Fibroblast of lung (primary cell): ENCODE measurements around the gene COX4I1. TPM values are rescaled to one million over a fixed set of nuclear protein-coding genes. Genes with fewer than 3 reads are reported as not detected.

Experiments
- DNase-seq, 2 donors: peaks; one replicate each; pipeline versions ENCODE4 v3.0.0 to v3.0.0-alpha.2; 2010; ENCODE audit warnings: low read depth in 2 of 2
- H2AFZ ChIP-seq: 2 replicates; pipeline ENCODE4 v1.5.1; 2012; ENCODE audit warnings: low read length, control low read depth, inconsistent platforms
- H3K27ac ChIP-seq: 2 replicates; pipeline ENCODE4 v1.5.1; 2011; ENCODE audit warnings: low read length, control low read depth; ENCODE audit not compliant: insufficient read depth
- H3K27me3 ChIP-seq: 2 replicates; pipeline ENCODE4 v1.5.1; 2011; ENCODE audit warnings: mild to moderate bottlenecking, low read length; ENCODE audit not compliant: control insufficient read depth, insufficient read depth
- H3K36me3 ChIP-seq: 2 replicates; pipeline ENCODE4 v1.5.1; 2011; ENCODE audit warnings: low read length; ENCODE audit not compliant: control insufficient read depth, insufficient read depth
- H3K4me1 ChIP-seq: 2 replicates; pipeline ENCODE4 v1.5.1; 2011; ENCODE audit warnings: low read length; ENCODE audit not compliant: control insufficient read depth, insufficient read depth; ENCODE audit errors: extremely low read depth
- H3K4me2 ChIP-seq: 2 replicates; pipeline ENCODE4 v1.5.1; 2011; ENCODE audit warnings: low read length, control low read depth; ENCODE audit not compliant: insufficient read depth; ENCODE audit errors: extremely low read depth
- H3K4me3 ChIP-seq, 4 experiments: fragments of 200-600 bp in 1 of 4; sonication (generic) in 1 of 4; replicated peaks in 1 of 4; 2 replicates each; pipeline ENCODE4 v1.5.1; 2011 to 2016; ENCODE audit warnings: low read length in 4 of 4, low read depth in 3 of 4, mild to moderate bottlenecking in 3 of 4, control low read depth in 2 of 4, inconsistent platforms in 1 of 4, mixed read lengths in 1 of 4; ENCODE audit not compliant: insufficient read depth in 1 of 4; ENCODE audit errors: control extremely low read depth in 1 of 4
- H3K79me2 ChIP-seq: 2 replicates; pipeline ENCODE4 v1.5.1; 2012; ENCODE audit warnings: mild to moderate bottlenecking, low read length, inconsistent platforms; ENCODE audit not compliant: control insufficient read depth, insufficient read depth
- H3K9ac ChIP-seq: 2 replicates; pipeline ENCODE4 v1.5.1; 2011; ENCODE audit warnings: mild to moderate bottlenecking, low read length, control low read depth; ENCODE audit not compliant: insufficient read depth
- H3K9me3 ChIP-seq: 2 replicates; pipeline ENCODE4 v1.5.1; 2012; ENCODE audit warnings: low read depth, low read length; ENCODE audit not compliant: control insufficient read depth, insufficient read depth
- H4K20me1 ChIP-seq: 2 replicates; pipeline ENCODE4 v1.5.1; 2011; ENCODE audit warnings: low read length; ENCODE audit not compliant: control insufficient read depth, insufficient read depth; ENCODE audit errors: extremely low read depth
- CTCF ChIP-seq, 2 donors: IDR thresholded peaks in 1 of 2; conservative IDR thresholded peaks in 1 of 2; 1 replicate in 1 of 2; 2 replicates in 1 of 2; pipeline ENCODE4 v1.5.1; 2011 to 2012; ENCODE audit warnings: low read length in 2 of 2, control low read depth in 1 of 2, inconsistent platforms in 1 of 2, low read depth in 1 of 2, mild to moderate bottlenecking in 1 of 2
- EZH2 ChIP-seq: IDR thresholded peaks from 2 replicates; pipeline ENCODE4 v1.5.1; 2012; ENCODE audit warnings: low read length, control low read depth, mild to moderate bottlenecking; ENCODE audit errors: missing control alignments
- polyA plus RNA-seq, 2 donors: library from polyadenylated mRNA; depleted of rRNA in 1 of 2; stranded (reverse) in 1 of 2; unstranded in 1 of 2; fragments of >200 nt; gene quantifications; 2 replicates each; pipeline ENCODE4 v1.2.1, GENCODE V29; 2011 to 2012; ENCODE audit warnings: missing spikeins in 1 of 2
- total RNA-seq: library from RNA; depleted of rRNA; stranded (reverse); fragments of >200 nt; gene quantifications from 2 replicates; pipeline ENCODE4 v1.2.1, GENCODE V29; 2014

The COX4I1 gene
- total and polyA plus RNA-seq, 2 donors (not counting 1 experiment from before 2014, with no cell fraction given), result 442 to 653 TPM

DNA sequence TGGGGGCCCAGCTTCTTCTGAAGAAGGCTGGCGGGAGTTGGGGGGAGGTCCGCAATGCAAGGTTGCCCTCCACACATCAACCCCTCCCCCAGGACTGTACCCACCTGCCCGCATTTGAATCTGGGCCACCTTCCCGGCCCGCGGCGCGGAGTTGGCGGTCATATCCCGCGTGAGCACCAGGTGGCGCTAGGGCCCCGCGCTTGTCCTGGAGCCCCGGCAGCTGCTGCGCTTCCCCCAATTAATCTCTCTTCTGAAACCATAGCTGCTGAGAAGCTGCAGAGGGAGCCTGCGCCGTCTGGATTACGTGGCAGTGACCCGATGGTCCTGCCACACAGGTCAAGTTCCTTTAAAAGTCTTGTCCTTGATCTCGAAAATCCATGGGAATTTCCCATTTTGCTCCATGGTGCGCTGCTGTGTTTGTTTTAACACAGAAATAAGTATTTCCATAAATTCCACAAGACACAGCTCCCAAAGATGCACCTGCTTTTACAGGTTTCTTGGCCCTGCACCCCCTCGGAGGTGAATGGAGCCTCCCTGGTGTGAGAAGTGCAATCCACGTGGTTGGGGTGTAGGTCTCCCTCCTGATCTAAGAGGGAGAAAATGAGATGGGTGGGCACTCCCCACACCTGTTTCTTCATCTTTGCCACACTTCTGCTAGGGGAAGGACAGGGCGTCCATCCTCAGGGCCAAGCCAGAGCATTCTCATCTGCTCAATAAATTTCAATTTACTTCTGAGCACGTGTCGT lies 22.1 kb downstream of the COX4I1 start:
- no peak overlapping the region for H2AFZ ChIP-seq
- no peak overlapping the region for H3K4me2 ChIP-seq
- H4K20me1 ChIP-seq, result no peaks in the 10 kb centered on the region
- H3K79me2 ChIP-seq, result no peaks in the 10 kb centered on the region
- no peaks in the 10 kb centered on the region for H3K36me3 ChIP-seq
- no peak overlapping the region for H3K4me3 ChIP-seq
- TF ChIP-seq CTCF (conservative IDR thresholded peaks at IDR 0.05 in 1 of 2, IDR thresholded peaks at IDR 0.05 in 1 of 2; ENCODE audit: low read depth in 1 of 2, low read length in 2 of 2) (peak; percentile 76 to 84), EZH2 (no peak)
- no peaks in the 10 kb centered on the region for H3K4me1 ChIP-seq
- H3K9ac ChIP-seq, result no peak overlapping the region
- no peaks in the 10 kb centered on the region for H3K9me3 ChIP-seq
- H3K27ac ChIP-seq, result no peak overlapping the region
- DNase-seq, result peak; percentile 63 to 77
- H3K27me3 ChIP-seq, result peaks cover 6% of the 10 kb centered on the region

- Histone ChIP-seq H3K36me3 (no peaks in the 10 kb centered on the region), H3K79me2 (no peaks in the 10 kb centered on the region), H3K4me1 (no peaks in the 10 kb centered on the region), H3K9me3 (no peaks in the 10 kb centered on the region), H3K9ac (no peak overlapping the region), H3K27ac (no peak overlapping the region), H3K4me3 (no peak overlapping the region), H3K4me2 (no peak overlapping the region), H3K27me3 (peaks cover 6% of the 10 kb centered on the region), H2AFZ (no peak overlapping the region), H4K20me1 (no peaks in the 10 kb centered on the region)
- TF ChIP-seq EZH2 (no peak), CTCF (conservative IDR thresholded peaks at IDR 0.05 in 1 of 2, IDR thresholded peaks at IDR 0.05 in 1 of 2; ENCODE audit: low read depth in 1 of 2, low read length in 2 of 2) (no peak)
- DNase-seq, result no peak
These were observed 22.6 kb downstream of the COX4I1 start for GRCh38 chr16:85822145-85822544.

DNA sequence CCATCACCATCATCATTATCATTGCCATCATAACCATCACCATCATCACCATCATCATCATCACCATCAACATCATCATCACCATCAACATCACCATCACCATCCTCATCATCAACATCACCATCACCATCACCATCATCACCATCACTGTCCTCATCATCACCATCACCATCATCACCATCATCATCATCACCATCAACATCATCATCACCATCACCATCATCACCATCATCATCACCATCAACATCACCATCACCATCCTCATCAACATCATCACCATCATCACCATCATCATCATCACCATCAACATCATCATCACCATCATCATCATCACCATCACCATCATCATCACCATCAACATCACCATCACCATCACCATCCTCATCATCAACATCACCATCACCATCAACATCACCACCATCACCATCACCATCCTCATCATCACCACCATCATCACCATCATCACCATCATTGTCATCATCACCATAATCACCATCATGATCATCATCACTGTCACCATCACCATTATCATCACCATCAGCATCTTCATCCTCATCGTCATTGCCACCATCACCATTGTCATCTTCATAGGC lies 23.9 kb downstream of the COX4I1 start:
- no peaks in the 10 kb centered on the region for H3K79me2 ChIP-seq
- no peaks in the 10 kb centered on the region for H3K9me3 ChIP-seq
- H3K4me3 ChIP-seq, result no peak overlapping the region
- TF ChIP-seq CTCF (conservative IDR thresholded peaks at IDR 0.05 in 1 of 2, IDR thresholded peaks at IDR 0.05 in 1 of 2; ENCODE audit: low read depth in 1 of 2, low read length in 2 of 2) (no peak), EZH2 (no peak)
- H4K20me1 ChIP-seq, result no peaks in the 10 kb centered on the region
- no peak for DNase-seq
- H3K36me3 ChIP-seq, result no peaks in the 10 kb centered on the region
- peaks cover 6% of the 10 kb centered on the region for H3K27me3 ChIP-seq
- H3K27ac ChIP-seq, result no peak overlapping the region
- H3K4me1 ChIP-seq, result no peaks in the 10 kb centered on the region
- H2AFZ ChIP-seq, result no peak overlapping the region
- no peak overlapping the region for H3K9ac ChIP-seq
- H3K4me2 ChIP-seq, result no peak overlapping the region
